ENCODE measurements around the gene GTF2A1L. TPM values are rescaled to one million over a fixed set of nuclear protein-coding genes. Genes with fewer than 3 reads are reported as not detected.

The GTF2A1L gene
- total and polyA plus RNA-seq, 9 donors: 2.1 to 13.8 (median 3.6) TPM; not detected in 3

DNA sequence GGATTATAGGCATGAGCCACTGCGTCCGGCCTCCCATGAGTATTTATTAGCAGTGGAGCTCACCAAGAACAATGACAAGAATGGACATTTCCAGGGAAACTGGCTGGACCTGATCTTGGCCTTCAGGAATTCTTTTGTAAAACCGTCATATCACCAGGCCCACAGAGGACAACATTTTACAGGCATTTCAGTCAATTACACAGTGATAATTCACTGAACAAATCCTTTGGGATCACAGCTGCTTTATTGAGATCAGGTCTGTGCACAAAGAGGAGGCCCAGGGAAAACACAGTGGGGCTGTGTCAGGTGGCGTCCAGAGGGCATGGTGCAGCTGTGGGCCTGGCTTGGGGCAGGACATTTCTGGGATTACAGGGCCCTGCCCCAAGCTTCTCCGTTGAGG is 30.1 kb upstream of the GTF2A1L start:
- Histone ChIP-seq H3K4me1 (ENCODE audit: insufficient read depth) (no peaks in the 10 kb centered on the region), H3K9me3 (no peaks in the 10 kb centered on the region), H3K36me3 (no peaks in the 10 kb centered on the region), H3K27ac (no peak overlapping the region), H3K4me3 (no peak overlapping the region), H3K27me3 (no peaks in the 10 kb centered on the region)
- 91 to 93% (median 91%) methylated on average over 5 of the region's 5 CpGs for WGBS, 3 donors
- DNase-seq: no peak
- TF ChIP-seq CTCF (IDR thresholded peaks at IDR 0.05) (no peak), EP300 (IDR thresholded peaks at IDR 0.05) (no peak), POLR2A (IDR thresholded peaks at IDR 0.05) (no peak)
- intact Hi-C loops (cut with DNase I): loop anchor here in 1 of 4 donors (5.0 kb wide), 1 partner anchor 115 kb away; no protein-coding TSS in a partner anchor

- no peak overlapping the region for H3K27ac ChIP-seq
- no peak for DNase-seq
- no peaks in the 10 kb centered on the region for H3K9me3 ChIP-seq
- 93 to 96% (median 95%) methylated on average over 3 of the region's 3 CpGs for WGBS, 3 donors
- no peaks in the 10 kb centered on the region for H3K36me3 ChIP-seq
- H3K4me3 ChIP-seq: no peak overlapping the region
- intact Hi-C loops (cut with DNase I): loop anchor here in 1 of 4 donors (5.0 kb wide), 1 partner anchor 116 kb away; no protein-coding TSS in a partner anchor
- H3K4me1 ChIP-seq (ENCODE audit: insufficient read depth): no peaks in the 10 kb centered on the region
- no peak for TF ChIP-seq POLR2A (IDR thresholded peaks at IDR 0.05)
- no peak for TF ChIP-seq CTCF (IDR thresholded peaks at IDR 0.05)
- no peak for TF ChIP-seq EP300 (IDR thresholded peaks at IDR 0.05)
- H3K27me3 ChIP-seq: no peaks in the 10 kb centered on the region
Measured at GRCh38 chr2:48587961-48588360, 29.7 kb upstream of the GTF2A1L start.

GRCh38 chr2:48588745-48589144 is 28.9 kb upstream of the GTF2A1L start:
- intact Hi-C loops (cut with DNase I): loop anchor here in 1 of 4 donors (5.0 kb wide), 1 partner anchor 116 kb away; no protein-coding TSS in a partner anchor
- Histone ChIP-seq H3K27ac (no peak overlapping the region), H3K9me3 (no peaks in the 10 kb centered on the region), H3K27me3 (no peaks in the 10 kb centered on the region), H3K4me3 (no peak overlapping the region), H3K4me1 (ENCODE audit: insufficient read depth) (no peaks in the 10 kb centered on the region), H3K36me3 (no peaks in the 10 kb centered on the region)
- no peak for DNase-seq
- no peak for TF ChIP-seq EP300 (IDR thresholded peaks at IDR 0.05)
- TF ChIP-seq CTCF (IDR thresholded peaks at IDR 0.05): no peak
- WGBS, 3 donors: 63 to 80% (median 76%) methylated on average over 1 of the region's 1 CpG

GRCh38 chr2:48589170-48589767 is 28.4 kb upstream of the GTF2A1L start:
- intact Hi-C loops (cut with DNase I): loop anchor here in 1 of 4 donors (5.0 kb wide), 1 partner anchor 117 kb away; no protein-coding TSS in a partner anchor

More at GRCh38 chr2:48589170-48589767, 28.4 kb upstream of the GTF2A1L start:
- no peaks in the 10 kb centered on the region for H3K36me3 ChIP-seq
- no peaks in the 10 kb centered on the region for H3K4me1 ChIP-seq (ENCODE audit: insufficient read depth)
- DNase-seq: peak; percentile 20 to 58 (median 47)
- WGBS, 3 donors: 17 to 22% (median 18%) methylated on average over 5 of the region's 5 CpGs
- H3K9me3 ChIP-seq: no peaks in the 10 kb centered on the region
- H3K4me3 ChIP-seq: no peak overlapping the region
- TF ChIP-seq CTCF (IDR thresholded peaks at IDR 0.05) (peak; percentile 48 to 75 (median 65)), EP300 (IDR thresholded peaks at IDR 0.05) (no peak)
- H3K27ac ChIP-seq: no peak overlapping the region
- no peaks in the 10 kb centered on the region for H3K27me3 ChIP-seq
